PC-9 (cell line): Measurements from ENCODE around the gene RASA4. TPM values are rescaled to one million over a fixed set of nuclear protein-coding genes. Genes with fewer than 3 reads are reported as not detected.
A peak's percentile ranks its signal among the peaks of the same experiment; 100 is the strongest.
"Not testable (repeated sequence)": the region's sequence is repeated elsewhere in the genome, so short reads cannot be mapped to it uniquely, and the experiment has no call there.

Experiments used
- BruUV-seq: library from RNA; stranded (reverse); fragments of 400-500 nt; replicated peaks from 2 replicates; lab custom pipeline; 2021; lab: Mats Ljungman, UMichigan
- CTCF ChIA-PET: fragments of 300-600 bp; sonication (Branson Sonifier 250); formaldehyde crosslinking; loops from one replicate; lab custom pipeline; 2022; ENCODE audit warnings: antibody characterized with exemption; lab: Charles Lee
- POLR2A ChIA-PET: fragments of 300-600 bp; sonication (Branson Sonifier 250); formaldehyde crosslinking; loops from one replicate; lab custom pipeline; 2022; ENCODE audit warnings: antibody characterized with exemption; ENCODE audit not compliant: unreplicated experiment; lab: Charles Lee
- DNase-seq, 2 experiments: peaks; one replicate each; pipeline versions ENCODE4 v3.0.0 to v3.0.0-alpha.2; 2015 to 2022; ENCODE audit warnings: mixed read lengths in 1 of 2
- H2AFZ ChIP-seq: fragments of 200-600 bp; sonication (generic); 2 replicates; pipeline ENCODE4 v1.8.1; 2017; ENCODE audit warnings: antibody characterized with exemption
- H3F3A ChIP-seq: fragments of 200-600 bp; sonication (generic); 2 replicates; pipeline ENCODE4 v1.8.1; 2017; ENCODE audit warnings: antibody characterized with exemption, mild to moderate bottlenecking, low read depth; ENCODE audit not compliant: insufficient read depth
- H3K27ac ChIP-seq: fragments of 200-600 bp; sonication (generic); 2 replicates; pipeline ENCODE4 v1.6.1; 2016; ENCODE audit warnings: mixed run types
- H3K27me3 ChIP-seq: fragments of 200-600 bp; sonication (generic); 2 replicates; pipeline ENCODE4 v1.6.1; 2016; ENCODE audit warnings: low read depth, mixed run types; ENCODE audit not compliant: insufficient read depth
- H3K36me3 ChIP-seq: fragments of 200-600 bp; sonication (generic); 2 replicates; pipeline ENCODE4 v1.6.1; 2016; ENCODE audit warnings: low read depth, mixed run types
- H3K4me1 ChIP-seq: fragments of 200-600 bp; sonication (generic); replicated peaks from 2 replicates; pipeline ENCODE4 v1.6.1; 2016; ENCODE audit warnings: mixed run types; ENCODE audit not compliant: insufficient read depth
- H3K4me2 ChIP-seq: fragments of 200-600 bp; sonication (generic); 2 replicates; pipeline ENCODE4 v1.6.1; 2017; ENCODE audit warnings: mixed run types
- H3K4me3 ChIP-seq: fragments of 200-600 bp; sonication (generic); 2 replicates; pipeline ENCODE4 v1.6.1; 2016; ENCODE audit warnings: mixed run types
- H3K79me2 ChIP-seq: fragments of 200-600 bp; sonication (generic); 2 replicates; pipeline ENCODE4 v1.6.1; 2017; ENCODE audit warnings: low read depth, mixed run types
- H3K9me2 ChIP-seq: fragments of 200-600 bp; sonication (generic); 2 replicates; pipeline ENCODE4 v1.8.1; 2017; ENCODE audit warnings: mild to moderate bottlenecking; ENCODE audit not compliant: insufficient read depth
- H3K9me3 ChIP-seq: fragments of 200-600 bp; sonication (generic); 2 replicates; pipeline ENCODE4 v1.8.1; 2016; ENCODE audit warnings: low read depth; ENCODE audit not compliant: insufficient read depth
- H4K20me1 ChIP-seq: fragments of 200-600 bp; sonication (generic); 2 replicates; pipeline ENCODE4 v1.8.1; 2017; ENCODE audit not compliant: insufficient read depth
- intact Hi-C: fragments of 100-400 bp; cut with micrococcal nuclease; formaldehyde crosslinking; loops from one replicate; pipeline ENCODE4 v1.10.0; 2022; ENCODE audit not compliant: unreplicated experiment
- total RNA-seq: library from RNA; stranded (reverse); gene quantifications from 2 replicates; pipeline ENCODE4 v1.2.3, GENCODE V29; 2021

The RASA4 gene
- total RNA-seq, 1 experiment from 2014 or later, result 25.5 TPM

- H3K4me2 ChIP-seq, H3K36me3 ChIP-seq, H4K20me1 ChIP-seq, DNase-seq, POLR2A ChIA-PET, H3K27ac ChIP-seq, H3K9me2 ChIP-seq, CTCF ChIA-PET, H3K4me1 ChIP-seq, H3K4me3 ChIP-seq, H3K27me3 ChIP-seq, H3K79me2 ChIP-seq, H3F3A ChIP-seq, H3K9me3 ChIP-seq, H2AFZ ChIP-seq, BruUV-seq, intact Hi-C loops: not testable (repeated sequence)
Measured at GRCh38 chr7:102636956-102637355, 20.4 kb upstream of the RASA4 start.

GRCh38 chr7:102635354-102635753 is 18.8 kb upstream of the RASA4 start:
- H4K20me1 ChIP-seq, DNase-seq, H2AFZ ChIP-seq, intact Hi-C loops, H3K36me3 ChIP-seq, H3K4me3 ChIP-seq, H3K9me3 ChIP-seq, H3F3A ChIP-seq, H3K27ac ChIP-seq, H3K4me2 ChIP-seq, H3K4me1 ChIP-seq, POLR2A ChIA-PET, BruUV-seq, H3K9me2 ChIP-seq, CTCF ChIA-PET, H3K79me2 ChIP-seq, H3K27me3 ChIP-seq: not testable (repeated sequence)

- intact Hi-C loops, H3K4me2 ChIP-seq, BruUV-seq, H3K9me2 ChIP-seq, POLR2A ChIA-PET, H2AFZ ChIP-seq, H3K27me3 ChIP-seq, H3K4me3 ChIP-seq, H4K20me1 ChIP-seq, H3F3A ChIP-seq, H3K79me2 ChIP-seq, H3K9me3 ChIP-seq, H3K27ac ChIP-seq, DNase-seq, H3K36me3 ChIP-seq, H3K4me1 ChIP-seq, CTCF ChIA-PET: not testable (repeated sequence)
Measured at GRCh38 chr7:102634299-102634698, 17.7 kb upstream of the RASA4 start.

- H3K36me3 ChIP-seq, H3K9me3 ChIP-seq, H3K4me1 ChIP-seq, CTCF ChIA-PET, H3K79me2 ChIP-seq, BruUV-seq, H3K4me3 ChIP-seq, H3F3A ChIP-seq, intact Hi-C loops, H4K20me1 ChIP-seq, DNase-seq, H3K27me3 ChIP-seq, H3K27ac ChIP-seq, H3K4me2 ChIP-seq, H3K9me2 ChIP-seq, H2AFZ ChIP-seq, POLR2A ChIA-PET: not testable (repeated sequence)
Measured at GRCh38 chr7:102630622-102631021, 14.1 kb upstream of the RASA4 start.

- H3K27me3 ChIP-seq, H3K36me3 ChIP-seq, H4K20me1 ChIP-seq, DNase-seq, CTCF ChIA-PET, H3K4me2 ChIP-seq, BruUV-seq, H3F3A ChIP-seq, H3K79me2 ChIP-seq, H3K27ac ChIP-seq, H3K9me3 ChIP-seq, intact Hi-C loops, H3K4me3 ChIP-seq, H2AFZ ChIP-seq, H3K9me2 ChIP-seq, POLR2A ChIA-PET, H3K4me1 ChIP-seq: not testable (repeated sequence)
Measured at GRCh38 chr7:102627271-102627904, 10.8 kb upstream of the RASA4 start.

- intact Hi-C loops, POLR2A ChIA-PET, H3K4me1 ChIP-seq, H4K20me1 ChIP-seq, DNase-seq, H2AFZ ChIP-seq, H3K27me3 ChIP-seq, H3K79me2 ChIP-seq, H3K9me3 ChIP-seq, H3K36me3 ChIP-seq, H3K9me2 ChIP-seq, H3K4me2 ChIP-seq, H3F3A ChIP-seq, CTCF ChIA-PET, H3K4me3 ChIP-seq, BruUV-seq, H3K27ac ChIP-seq: not testable (repeated sequence)
Measured at GRCh38 chr7:102618122-102618521, 1.6 kb upstream of the RASA4 start.

- H3K4me2 ChIP-seq, H3K79me2 ChIP-seq, H3K27ac ChIP-seq, H3K9me3 ChIP-seq, POLR2A ChIA-PET, intact Hi-C loops, H3K4me1 ChIP-seq, H4K20me1 ChIP-seq, H3K9me2 ChIP-seq, H3K4me3 ChIP-seq, H3K36me3 ChIP-seq, H3F3A ChIP-seq, H2AFZ ChIP-seq, CTCF ChIA-PET, DNase-seq, H3K27me3 ChIP-seq: not testable (repeated sequence)
- BruUV-seq, result TSS peak; percentile 21
Measured at GRCh38 chr7:102615930-102616329, 626 bp downstream of the RASA4 start.
